ENCODE data around the gene RAB40A.

The RAB40A gene

GRCh38 chrX:103464072-103464773 lies 55.1 kb downstream of the RAB40A start:
- peak; percentile 31 for DNase-seq (ENCODE audit: low spot score)

- no peak for DNase-seq (ENCODE audit: low spot score)
Observed at GRCh38 chrX:103461156-103461555, 58.1 kb downstream of the RAB40A start.

GRCh38 chrX:103460001-103460755 lies 59.1 kb downstream of the RAB40A start:
- peak; percentile 18 for DNase-seq (ENCODE audit: low spot score)

- DNase-seq (ENCODE audit: low spot score), result no peak
Observed at GRCh38 chrX:103453655-103454054, 65.6 kb downstream of the RAB40A start.
